ENCODE measurements around the gene ATP5F1A. TPM values are rescaled to one million over a fixed set of nuclear protein-coding genes. Genes with fewer than 3 reads are reported as not detected.

The ATP5F1A gene
- total and polyA plus RNA-seq, 12 donors, result 194 to 1,012 (median 671) TPM

Small RNA genes lying within 50 kb of the gene (small RNA-seq; reads per million reads assigned to genes)
- 0 reads per million in 2 donors for gene RNU6-1278P
- gene RNY4P37, result 0 reads per million in 2 donors

Other genes starting within 250 kb of the ATP5F1A start
- gene EPG5, start 131.0 kb downstream of the ATP5F1A start, total RNA-seq, result 10 to 100 TPM; 15.1 to 80.3 (median 24.4) TPM
- gene EPG5, start 131.0 kb downstream of the ATP5F1A start, polyA plus RNA-seq, result 10 to 100 TPM in 1 of 3 donors, 1 to 10 TPM in 2; 7.3 to 21.6 (median 8.0) TPM
- 10 to 100 TPM in 3 of 9 donors, 1 to 10 TPM in 6; 5.3 to 17.8 (median 8.7) TPM for gene PSTPIP2, start 26.0 kb downstream of the ATP5F1A start, total RNA-seq
- 1 to 10 TPM; 6.6 to 9.1 (median 7.0) TPM for gene PSTPIP2, start 26.0 kb downstream of the ATP5F1A start, polyA plus RNA-seq
- gene HAUS1, start 6.1 kb upstream of the ATP5F1A start, total RNA-seq, result 10 to 100 TPM; 12.2 to 42.9 (median 14.9) TPM
- 10 to 100 TPM; 14.9 to 19.7 (median 19.6) TPM for gene HAUS1, start 6.1 kb upstream of the ATP5F1A start, polyA plus RNA-seq

Data from adrenal gland (tissue), 12 donors.